Muscle layer of colon (tissue), 2 donors: Measurements from ENCODE around the gene CCNO.
A peak's percentile ranks its signal among the peaks of the same experiment; 100 is the strongest.

ENCODE experiments used
- H3K27ac ChIP-seq: one replicate; pipeline ENCODE4 v1.7.0; 2013; ENCODE audit warnings: low read depth, mild to moderate bottlenecking, low read length, moderate library complexity
- H3K27me3 ChIP-seq, 2 donors: one replicate each; pipeline ENCODE4 v1.7.0; 2013; ENCODE audit warnings: low read length in 2 of 2, mild to moderate bottlenecking in 2 of 2; ENCODE audit not compliant: insufficient read depth in 2 of 2, control insufficient read depth in 1 of 2
- H3K36me3 ChIP-seq: one replicate; pipeline ENCODE4 v1.7.0; 2013; ENCODE audit warnings: mild to moderate bottlenecking, low read length; ENCODE audit not compliant: insufficient read depth
- H3K4me1 ChIP-seq: one replicate; pipeline ENCODE4 v1.7.0; 2013; ENCODE audit warnings: mild to moderate bottlenecking, low read length; ENCODE audit not compliant: insufficient read depth
- H3K4me3 ChIP-seq, 2 donors: one replicate each; pipeline ENCODE4 v1.7.0; 2013; ENCODE audit warnings: low read length in 2 of 2, low read depth in 1 of 2, mild to moderate bottlenecking in 1 of 2, moderate library complexity in 1 of 2
- H3K9ac ChIP-seq: one replicate; pipeline ENCODE4 v1.7.0; 2013; ENCODE audit warnings: low read length
- H3K9me3 ChIP-seq: one replicate; pipeline ENCODE4 v1.7.0; 2013; ENCODE audit warnings: mild to moderate bottlenecking, low read length
- donor health status: abdominal sarcoma.
- donor health status: Adenocarcinoma of cecum.

CCNO gene

DNA sequence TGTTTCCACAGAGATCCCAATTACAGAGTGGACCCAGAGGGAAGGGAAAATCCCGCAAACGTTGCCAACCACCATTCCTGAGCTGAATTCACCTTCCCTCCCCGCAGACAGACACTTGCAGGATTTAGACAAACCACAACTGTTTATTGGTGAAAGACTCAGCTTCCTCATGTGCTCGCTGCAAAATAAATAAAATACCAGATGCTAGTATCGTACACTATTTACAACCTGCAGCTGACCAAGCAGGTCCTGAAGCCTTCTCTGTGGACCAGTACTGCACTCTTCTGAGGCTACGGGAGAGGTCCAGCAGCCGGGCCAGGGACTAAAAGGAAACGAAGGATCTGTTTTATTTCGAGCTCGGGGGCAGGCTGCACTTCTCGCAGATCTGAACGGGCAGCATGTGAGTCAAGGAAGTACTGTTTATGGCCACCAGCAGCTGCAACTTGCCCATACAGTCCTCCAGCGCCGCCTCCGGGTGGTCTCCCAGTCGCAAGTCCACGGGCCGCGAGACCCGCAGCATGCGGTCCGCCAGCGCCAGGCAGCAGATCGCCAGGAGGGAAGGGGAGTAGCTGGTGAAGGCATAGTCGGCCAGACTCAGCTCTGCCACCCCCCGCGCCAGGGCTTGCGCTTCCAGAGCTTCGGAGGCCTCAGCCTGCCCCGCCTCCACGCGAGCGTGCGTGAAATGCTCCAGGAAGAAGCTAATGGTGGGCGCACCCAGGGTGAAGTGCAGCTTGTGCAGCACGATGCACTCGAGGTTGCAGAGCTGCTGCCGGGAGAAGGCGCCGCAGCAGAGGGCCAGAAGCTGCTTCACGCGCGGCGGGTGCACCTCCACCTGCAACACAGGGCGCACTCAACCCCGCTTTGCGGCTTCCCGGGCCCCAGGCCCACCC, 2.1 kb downstream of the CCNO start:
- peaks cover 30% of the 10 kb centered on the region for H3K4me1 ChIP-seq

DNA sequence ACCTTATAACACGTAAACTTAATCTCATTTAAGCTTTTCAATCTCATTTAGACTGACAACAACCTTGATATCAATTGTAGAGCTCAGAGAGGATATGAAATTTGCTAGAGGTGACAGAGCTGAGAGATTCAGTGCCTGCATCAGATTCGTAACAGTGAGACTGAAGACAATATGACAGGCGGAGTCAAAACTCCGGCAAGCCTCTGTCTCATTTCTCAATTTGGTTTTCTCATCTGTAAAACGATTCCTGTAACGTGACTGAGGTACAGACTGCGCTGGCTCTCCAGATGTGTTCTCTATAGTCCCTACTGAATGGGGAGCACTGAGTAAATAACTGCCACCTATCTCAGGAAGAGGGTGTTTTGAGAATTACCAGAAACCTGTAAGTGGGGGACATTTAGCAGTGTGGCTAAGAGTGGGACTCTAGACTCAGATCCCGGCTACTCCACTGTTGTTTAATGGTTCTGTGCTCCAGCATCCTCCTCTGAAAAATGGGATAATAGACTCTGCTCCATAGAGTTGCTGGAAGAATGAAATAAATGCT, 3.2 kb downstream of the CCNO start:
- peaks cover 30% of the 10 kb centered on the region for H3K4me1 ChIP-seq
- H3K9ac ChIP-seq, result no peak overlapping the region
- H3K9me3 ChIP-seq, result no peaks in the 10 kb centered on the region
- H3K4me3 ChIP-seq, result no peak overlapping the region
- peaks cover 86 to 99% of the 10 kb centered on the region in 2 donors for H3K27me3 ChIP-seq
- H3K27ac ChIP-seq, result no peak overlapping the region
- H3K36me3 ChIP-seq, result no peaks in the 10 kb centered on the region

More for the DNA sequence above, 2.1 kb downstream of the CCNO start:
- no peaks in the 10 kb centered on the region for H3K36me3 ChIP-seq
- peak overlapping the region; percentile 6 to 73 for H3K4me3 ChIP-seq
- H3K9ac ChIP-seq, result no peak overlapping the region
- H3K27ac ChIP-seq, result no peak overlapping the region
- peaks cover 76 to 93% of the 10 kb centered on the region in 2 donors for H3K27me3 ChIP-seq
- no peaks in the 10 kb centered on the region for H3K9me3 ChIP-seq

DNA sequence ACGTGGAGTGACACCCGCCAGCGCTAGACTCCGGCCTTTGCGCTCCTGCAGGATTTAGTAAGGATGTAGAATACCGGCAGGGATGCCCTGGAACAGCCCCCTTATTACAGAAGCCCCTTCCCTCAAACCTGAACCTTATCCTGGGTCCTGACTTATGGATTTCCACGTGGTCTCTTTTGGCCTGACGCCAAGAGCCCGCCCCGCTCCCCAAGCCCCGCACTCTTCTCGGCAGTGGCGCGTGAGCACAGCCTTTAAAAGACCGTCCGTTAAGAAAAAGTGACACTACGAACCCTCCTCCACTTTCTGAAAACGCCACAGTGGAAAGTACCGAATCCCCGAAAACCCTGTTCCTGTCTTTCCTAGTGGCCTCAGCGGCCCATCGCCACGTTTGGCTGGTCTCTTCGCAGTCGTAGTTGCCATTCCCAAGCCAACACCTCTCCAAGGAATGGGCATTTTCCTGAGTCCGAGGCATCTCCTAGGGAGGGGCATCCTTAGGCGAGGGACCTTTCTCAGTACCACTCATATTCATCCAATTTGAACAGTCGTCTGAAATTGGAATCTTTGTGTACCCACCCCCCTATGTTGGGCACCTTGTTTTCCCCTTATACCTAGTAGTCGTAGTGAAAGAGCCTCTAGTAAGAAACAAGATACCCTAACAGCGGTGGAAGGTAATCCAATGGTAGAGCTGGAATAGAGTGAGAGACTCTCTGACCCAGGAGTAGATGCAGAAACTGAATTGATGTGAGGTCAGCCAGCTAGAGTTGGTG, 5.6 kb downstream of the CCNO start:
- Histone ChIP-seq H3K36me3 (no peaks in the 10 kb centered on the region), H3K27ac (no peak overlapping the region), H3K27me3 (peaks cover 92 to 99% of the 10 kb centered on the region in 2 donors), H3K4me3 (no peak overlapping the region), H3K9me3 (peaks cover 6% of the 10 kb centered on the region), H3K9ac (no peak overlapping the region), H3K4me1 (peaks cover 20% of the 10 kb centered on the region)

DNA sequence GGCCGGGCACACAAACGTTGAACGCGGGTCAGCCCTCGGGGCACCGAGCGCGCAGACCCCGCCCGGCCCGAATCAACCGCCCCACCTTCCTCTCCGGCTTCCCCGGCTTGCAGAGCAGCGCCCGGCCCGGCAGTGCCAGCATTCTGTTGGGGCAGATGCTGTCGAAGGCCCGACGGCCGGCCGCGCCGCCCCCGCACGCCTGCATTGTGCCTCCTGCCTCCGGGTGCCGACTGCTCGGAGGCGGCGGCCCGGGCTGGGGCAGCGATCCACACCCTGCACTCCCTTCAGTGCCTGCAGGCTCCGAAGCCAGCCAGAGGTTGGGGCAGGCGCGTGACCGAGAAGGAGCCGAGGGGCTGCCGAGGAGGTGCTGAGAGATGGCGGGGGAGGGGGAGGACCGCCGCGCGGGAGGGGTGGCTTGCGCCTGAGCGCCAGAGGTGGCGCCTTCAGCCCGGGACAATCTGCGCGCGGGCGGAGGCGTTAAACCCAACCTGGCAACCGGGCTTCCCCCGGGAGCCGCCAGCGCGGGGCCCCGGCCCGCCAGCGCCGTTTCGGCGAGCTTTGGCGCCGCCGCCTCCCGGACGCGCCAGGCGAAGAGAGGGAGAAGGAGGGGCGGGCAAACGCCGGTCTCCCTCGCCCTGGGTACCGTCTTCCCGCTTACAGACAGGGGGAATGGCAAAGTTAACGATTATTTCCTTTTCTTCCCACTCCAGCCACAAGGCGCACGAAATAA, 6.3 kb downstream of the CCNO start, which contains the start of gene MCIDAS:
Gene MCIDAS, minus strand, starts transcription at position 382 of the 730 bp plus-strand sequence. Its CDS starts 177 bp downstream, at position 205.
- Histone ChIP-seq H3K9me3 (peaks cover 6% of the 10 kb centered on the region), H3K4me3 (peak within 1 kb of the TSS in 1 of 2 donors; percentile 12), H3K4me1 (peaks cover 14% of the 10 kb centered on the region), H3K27me3 (peaks cover 92 to 99% of the 10 kb centered on the region in 2 donors), H3K27ac (no peak within 1 kb of the TSS), H3K9ac (no peak within 1 kb of the TSS), H3K36me3 (no peaks in the 10 kb centered on the region)

DNA sequence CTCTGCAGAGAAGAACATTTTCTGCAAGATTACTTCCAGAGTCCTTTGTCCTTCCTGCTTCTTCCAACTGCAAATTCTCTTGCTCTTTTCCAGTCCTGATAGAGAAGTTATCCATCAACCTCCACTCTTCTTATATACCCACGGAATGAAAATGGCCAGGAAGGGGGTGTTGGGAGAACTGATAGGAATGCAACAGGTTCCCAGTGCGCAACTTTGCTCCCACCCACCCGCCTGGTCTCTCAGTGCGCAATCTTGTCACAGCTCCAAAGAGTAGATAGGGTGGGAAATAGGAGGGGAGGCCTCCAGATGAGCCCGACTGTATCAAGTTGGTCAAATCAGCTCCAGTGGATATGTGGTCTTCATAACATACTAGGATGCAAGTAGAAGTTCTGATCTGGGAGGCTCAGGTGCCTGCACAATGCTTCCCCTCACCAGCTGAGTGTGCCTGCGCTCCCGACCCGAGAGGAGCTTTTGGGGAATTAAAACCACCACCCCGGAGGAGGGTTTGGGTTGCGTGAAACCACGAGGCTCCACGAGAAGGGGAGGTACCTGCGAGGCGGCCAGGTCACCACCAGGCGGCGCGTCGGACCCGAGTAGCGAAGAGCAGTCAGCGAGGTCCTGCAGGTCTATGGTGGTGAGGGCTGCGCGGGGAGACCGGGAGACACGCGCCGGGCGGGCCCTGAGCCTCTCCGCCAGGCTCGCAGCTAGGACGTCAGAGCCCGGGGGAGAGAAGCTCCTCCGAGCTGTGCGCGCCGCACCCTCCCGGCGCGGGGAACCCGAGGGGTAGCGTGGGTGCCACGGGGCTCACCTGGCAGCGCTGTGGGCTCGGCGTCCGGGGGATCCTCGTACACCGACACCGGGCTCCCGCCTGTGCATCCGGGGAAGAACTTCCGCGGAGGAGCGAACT, 7.1 kb downstream of the CCNO start:
- Histone ChIP-seq H3K27ac (no peak overlapping the region), H3K27me3 (peaks cover 86 to 99% of the 10 kb centered on the region in 2 donors), H3K36me3 (no peaks in the 10 kb centered on the region), H3K9me3 (peaks cover 6% of the 10 kb centered on the region), H3K9ac (no peak overlapping the region), H3K4me1 (peaks cover 6% of the 10 kb centered on the region), H3K4me3 (no peak overlapping the region)

DNA sequence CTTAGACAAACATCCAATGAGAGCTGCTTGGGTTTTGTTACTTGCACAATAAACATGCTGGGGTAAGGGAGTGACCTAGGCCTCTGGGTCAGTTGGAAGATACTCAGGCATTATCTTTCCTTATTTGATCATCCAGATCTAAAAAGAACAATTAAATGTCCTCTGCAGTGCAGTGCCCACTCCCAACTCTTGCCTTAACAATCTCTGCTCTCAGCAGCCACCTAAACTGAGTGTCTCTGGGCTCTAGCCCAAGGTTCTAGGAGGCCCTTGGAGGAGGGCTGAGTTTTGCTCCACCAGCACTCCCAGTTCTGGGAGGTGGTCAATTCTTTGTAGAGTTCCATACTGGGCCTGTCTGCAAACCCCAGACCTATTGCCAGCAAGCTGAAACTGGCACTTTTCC, 8.1 kb downstream of the CCNO start:
- no peak overlapping the region for H3K9ac ChIP-seq
- H3K27me3 ChIP-seq, result peaks cover 86 to 99% of the 10 kb centered on the region in 2 donors
- H3K4me1 ChIP-seq, result peaks cover 8% of the 10 kb centered on the region
- no peak overlapping the region for H3K27ac ChIP-seq
- peaks cover 6% of the 10 kb centered on the region for H3K9me3 ChIP-seq
- H3K36me3 ChIP-seq, result no peaks in the 10 kb centered on the region
- no peak overlapping the region for H3K4me3 ChIP-seq

DNA sequence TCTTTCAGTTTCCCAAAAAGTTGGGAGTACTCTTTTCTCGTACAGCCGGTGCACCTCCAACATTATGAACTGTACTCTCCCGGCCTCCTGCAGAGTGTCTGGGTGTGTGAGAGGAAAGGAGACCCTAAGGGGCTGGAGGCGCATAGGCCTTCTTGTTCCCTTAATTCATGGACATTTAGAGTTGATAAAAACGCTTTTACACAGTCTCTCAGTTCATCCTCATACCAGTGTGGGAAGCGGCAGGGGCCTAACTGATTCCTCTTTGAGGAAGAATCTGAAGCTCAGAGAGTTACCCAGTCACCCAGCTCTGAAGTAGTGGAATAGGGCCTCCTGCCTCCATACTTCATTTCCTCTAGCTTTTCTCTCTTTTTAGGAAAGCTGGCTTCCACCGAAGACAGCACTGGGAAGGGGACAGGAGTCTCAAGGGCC, 9.6 kb downstream of the CCNO start:
- Histone ChIP-seq H3K36me3 (no peaks in the 10 kb centered on the region), H3K9ac (no peak overlapping the region), H3K27me3 (peaks cover 80 to 90% of the 10 kb centered on the region in 2 donors)

DNA sequence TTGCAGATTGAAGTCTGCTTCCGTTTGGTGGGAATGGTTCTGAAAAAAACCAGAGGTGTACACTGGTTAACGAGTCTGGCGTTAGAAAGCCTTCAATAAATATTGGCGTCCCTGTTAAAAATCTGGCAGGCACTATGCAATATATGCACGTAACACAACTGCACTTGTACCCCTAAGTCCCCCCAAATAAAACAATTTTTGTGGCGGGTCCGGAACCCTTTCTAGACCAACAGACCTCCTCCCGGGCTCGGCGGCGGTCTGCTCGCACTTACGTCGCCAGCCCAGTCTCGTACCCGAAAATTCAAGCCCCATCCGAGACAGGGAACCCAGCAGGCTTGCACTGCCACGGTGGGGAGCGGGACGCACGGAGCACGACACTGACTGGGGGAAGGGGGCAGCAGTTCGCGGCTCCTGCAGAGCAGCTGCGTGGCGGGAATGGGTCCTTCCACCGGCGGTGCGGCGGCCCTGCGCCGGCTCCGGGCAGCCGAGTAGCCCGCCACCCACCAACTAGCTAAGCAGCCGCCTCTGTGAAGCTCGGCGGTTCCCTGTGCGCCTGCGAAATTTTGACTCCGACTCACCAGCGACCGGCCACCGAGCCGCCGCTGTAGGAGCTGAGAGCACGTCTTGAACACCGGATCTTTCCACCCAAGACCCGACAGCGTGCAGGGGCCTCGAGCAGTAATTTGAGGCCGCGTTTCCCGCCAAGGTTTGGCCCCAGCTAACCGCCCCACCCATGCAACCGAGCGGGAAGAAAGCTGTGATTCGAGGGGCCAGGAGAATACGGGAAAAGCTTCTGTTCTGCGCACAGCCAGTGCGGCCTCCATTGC, 10.2 kb downstream of the CCNO start:
- peaks cover 6% of the 10 kb centered on the region for H3K9me3 ChIP-seq
- no peak overlapping the region for H3K4me3 ChIP-seq
- no peaks in the 10 kb centered on the region for H3K36me3 ChIP-seq
- H3K27ac ChIP-seq, result no peak overlapping the region
- peaks cover 74 to 84% of the 10 kb centered on the region in 2 donors for H3K27me3 ChIP-seq
- H3K4me1 ChIP-seq, result peaks cover 10% of the 10 kb centered on the region
- H3K9ac ChIP-seq, result no peak overlapping the region

More for the DNA sequence above, 9.6 kb downstream of the CCNO start:
- H3K4me3 ChIP-seq, result no peak overlapping the region
- H3K9me3 ChIP-seq, result peaks cover 6% of the 10 kb centered on the region
- peaks cover 10% of the 10 kb centered on the region for H3K4me1 ChIP-seq
- no peak overlapping the region for H3K27ac ChIP-seq

DNA sequence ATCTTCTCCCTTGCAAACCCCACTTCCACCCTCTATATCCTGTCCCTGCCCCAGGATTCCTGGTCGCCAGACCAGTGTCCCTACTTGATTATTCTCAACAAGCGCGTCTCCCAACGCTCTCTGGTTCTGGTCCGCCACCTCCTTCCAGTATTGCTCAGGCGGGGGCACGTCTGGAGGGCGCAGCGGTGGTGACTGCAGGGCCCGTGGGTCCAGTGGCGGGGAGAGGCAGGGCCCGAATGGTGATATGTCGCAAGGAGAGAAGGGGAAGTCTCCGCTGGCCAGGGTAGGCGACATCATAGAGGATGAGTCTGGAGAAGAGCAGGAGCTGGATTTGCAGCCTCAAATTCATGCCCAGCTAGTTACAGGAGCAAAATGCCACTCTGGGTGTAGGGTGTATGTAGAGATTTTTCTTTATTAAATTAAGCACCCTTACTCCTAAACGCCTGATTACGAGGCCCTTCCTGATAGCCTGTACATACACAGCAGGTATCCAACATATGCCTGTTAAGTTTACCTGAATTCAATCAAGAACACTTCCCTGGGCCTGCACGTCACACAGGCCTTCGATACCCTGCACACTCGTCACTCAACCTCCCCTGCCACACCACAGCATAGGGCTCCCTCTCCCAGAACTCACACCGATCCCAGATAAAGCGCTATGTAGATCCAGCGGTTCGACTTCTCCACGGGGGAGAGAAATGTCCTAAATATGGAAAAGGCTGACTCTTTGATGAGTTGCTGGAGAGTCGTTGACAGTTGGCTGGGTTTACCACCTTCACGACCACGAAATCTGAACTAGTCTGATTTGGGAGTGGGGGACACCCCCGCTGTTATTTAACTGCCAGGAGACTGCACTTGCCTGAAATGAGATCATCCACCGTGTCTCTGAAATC, 11.1 kb downstream of the CCNO start:
- Histone ChIP-seq H3K4me1 (peaks cover 10% of the 10 kb centered on the region), H3K4me3 (no peak overlapping the region), H3K36me3 (no peaks in the 10 kb centered on the region), H3K9me3 (peaks cover 6% of the 10 kb centered on the region), H3K27me3 (peaks cover 66 to 79% of the 10 kb centered on the region in 2 donors), H3K27ac (no peak overlapping the region), H3K9ac (no peak overlapping the region)
